Right renal pelvis (tissue), 4 donors: Measurements from ENCODE around the gene PACS1. TPM values are rescaled to one million over a fixed set of nuclear protein-coding genes. Genes with fewer than 3 reads are reported as not detected.
A peak's percentile ranks its signal among the peaks of the same experiment; 100 is the strongest.

Source experiments
- DNase-seq, 4 donors: peaks; one replicate each; pipeline ENCODE4 v3.0.0-alpha.2; 2013; ENCODE audit warnings: low read depth in 4 of 4, low spot score in 3 of 4, missing footprints in 1 of 4
- polyA plus RNA-seq, 4 donors: library from polyadenylated mRNA; unstranded; fragments of 120-200 nt; gene quantifications; one replicate each; pipeline ENCODE4 v1.2.1, GENCODE V29; 2013; ENCODE audit not compliant: insufficient read length in 4 of 4

The PACS1 gene
- polyA plus RNA-seq, 4 donors: 40.1 to 54.4 (median 45.4) TPM

- no peak for DNase-seq
Measured at GRCh38 chr11:66048547-66049323, 21.3 kb upstream of the PACS1 start, which contains the start of gene GAL3ST3. Gene GAL3ST3, minus strand, starts transcription at chr11:66049161. Its CDS starts 3,746 bp downstream, at chr11:66045415.

- no peak for DNase-seq
Measured at GRCh38 chr11:66050581-66051231, 19.4 kb upstream of the PACS1 start.

GRCh38 chr11:66051371-66051765 lies 18.7 kb upstream of the PACS1 start:
- no peak for DNase-seq

- peak; percentile 91 to 97 (median 95) for DNase-seq
Measured at GRCh38 chr11:66051766-66052663, 18.1 kb upstream of the PACS1 start, which contains the start of gene SF3B2. Gene SF3B2, plus strand, starts transcription at chr11:66052364. Its CDS starts 21 bp downstream, at chr11:66052385.

- no peak for DNase-seq
Measured at GRCh38 chr11:66052664-66052982, 17.4 kb upstream of the PACS1 start.

GRCh38 chr11:66055021-66055420 lies 15.1 kb upstream of the PACS1 start:
- no peak for DNase-seq

GRCh38 chr11:66056501-66056900 lies 13.6 kb upstream of the PACS1 start:
- no peak for DNase-seq

- DNase-seq: no peak
Measured at GRCh38 chr11:66059966-66060680, 9.9 kb upstream of the PACS1 start.

- no peak for DNase-seq
Measured at GRCh38 chr11:66061268-66061667, 8.8 kb upstream of the PACS1 start.

- DNase-seq: no peak
Measured at GRCh38 chr11:66062408-66062807, 7.7 kb upstream of the PACS1 start.

- DNase-seq: no peak
Measured at GRCh38 chr11:66063900-66064299, 6.2 kb upstream of the PACS1 start.

GRCh38 chr11:66064571-66064970 lies 5.5 kb upstream of the PACS1 start:
- no peak for DNase-seq

- DNase-seq: no peak
Measured at GRCh38 chr11:66066751-66067150, 3.3 kb upstream of the PACS1 start.

- DNase-seq: no peak
Measured at GRCh38 chr11:66067640-66068039, 2.4 kb upstream of the PACS1 start.

- DNase-seq: peak in 2 of 4 donors; percentile 62 to 63
Measured at GRCh38 chr11:66068154-66068821, 1.8 kb upstream of the PACS1 start.

- no peak for DNase-seq
Measured at GRCh38 chr11:66068923-66069714, 953 bp upstream of the PACS1 start.

GRCh38 chr11:66070604-66071380 lies 720 bp downstream of the PACS1 start:
- no peak for DNase-seq

- DNase-seq: no peak
Measured at GRCh38 chr11:66071381-66071801, 1.3 kb downstream of the PACS1 start.
